ENCODE data around the gene HACE1.

GRCh38 chr6:104784884-104785283, 74.8 kb downstream of the HACE1 start:
- TF ChIP-seq CTCF (IDR thresholded peaks at IDR 0.05; ENCODE audit: borderline replicate concordance, extremely low read depth, low read length, poor library complexity, severe bottlenecking) (no peak), EZH2 (IDR thresholded peaks at IDR 0.05; ENCODE audit: borderline replicate concordance, low read depth, low read length, severe bottlenecking) (no peak)
